CD4-positive, alpha-beta memory T cell (primary cell): ENCODE data around the gene CYTH3. TPM values are rescaled to one million over a fixed set of nuclear protein-coding genes. Genes with fewer than 3 reads are reported as not detected.

Experiments used
- CTCF ChIA-PET: fragments of 350-600 bp; sonication (Branson Sonifier 250); formaldehyde crosslinking; loops from one replicate; lab custom pipeline; 2021; ENCODE audit warnings: inconsistent platforms; ENCODE audit not compliant: partially characterized antibody; lab: Charles Lee
- POLR2A ChIA-PET: fragments of 350-600 bp; sonication (Branson Sonifier 250); formaldehyde crosslinking; loops from one replicate; lab custom pipeline; 2021; ENCODE audit not compliant: partially characterized antibody; lab: Charles Lee
- DNase-seq, 5 donors: peaks; one replicate each; pipeline versions ENCODE4 v3.0.0 to v3.0.0-alpha.2; 2020 to 2022; ENCODE audit warnings: mixed read lengths in 1 of 5
- H3K27ac ChIP-seq: one replicate; pipeline ENCODE4 v1.7.0; 2013; ENCODE audit warnings: low read depth, low read length
- H3K27me3 ChIP-seq: 2 replicates; pipeline ENCODE4 v1.7.0; 2013; ENCODE audit warnings: mild to moderate bottlenecking, low read length, moderate library complexity; ENCODE audit not compliant: insufficient read depth
- H3K36me3 ChIP-seq: 2 replicates; pipeline ENCODE4 v1.7.0; 2013; ENCODE audit warnings: mild to moderate bottlenecking, low read length, moderate library complexity; ENCODE audit not compliant: insufficient read depth
- H3K4me1 ChIP-seq: 2 replicates; pipeline ENCODE4 v1.7.0; 2013; ENCODE audit warnings: mild to moderate bottlenecking, low read length, moderate library complexity; ENCODE audit not compliant: insufficient read depth
- H3K4me3 ChIP-seq, 2 donors: one replicate each; pipeline ENCODE4 v1.7.0; 2013; ENCODE audit warnings: low read length in 2 of 2, mild to moderate bottlenecking in 1 of 2
- H3K9me3 ChIP-seq, 2 donors: one replicate each; pipeline ENCODE4 v1.7.0; 2013; ENCODE audit warnings: low read length in 2 of 2, control low read depth in 1 of 2; ENCODE audit not compliant: control insufficient read depth in 1 of 2
- H3K27ac Mint-ChIP-seq, 7 donors: one replicate each; pipeline ENCODE4 v1.8.0; 2020 to 2021; ENCODE audit warnings: mixed read lengths in 7 of 7, mild to moderate bottlenecking in 6 of 7, inconsistent platforms in 3 of 7, moderate library complexity in 3 of 7
- H3K27me3 Mint-ChIP-seq, 2 donors: one replicate each; pipeline ENCODE4 v1.8.0; 2020 to 2021; ENCODE audit warnings: mixed read lengths in 2 of 2
- H3K36me3 Mint-ChIP-seq, 2 donors: one replicate each; pipeline ENCODE4 v1.8.0; 2020 to 2021; ENCODE audit warnings: mixed read lengths in 2 of 2, inconsistent platforms in 1 of 2, mild to moderate bottlenecking in 1 of 2
- H3K4me1 Mint-ChIP-seq, 4 donors: one replicate each; pipeline ENCODE4 v1.8.0; 2020 to 2021; ENCODE audit warnings: mixed read lengths in 4 of 4, mild to moderate bottlenecking in 1 of 4
- H3K4me3 Mint-ChIP-seq, 8 donors: one replicate each; pipeline ENCODE4 v1.8.0; 2020 to 2021; ENCODE audit warnings: mixed read lengths in 8 of 8, mild to moderate bottlenecking in 7 of 8, moderate library complexity in 6 of 8, inconsistent platforms in 3 of 8
- H3K9me3 Mint-ChIP-seq, 8 donors: one replicate each; pipeline ENCODE4 v1.8.0; 2020 to 2021; ENCODE audit warnings: mixed read lengths in 8 of 8, mild to moderate bottlenecking in 5 of 8, inconsistent platforms in 3 of 8, moderate library complexity in 1 of 8
- intact Hi-C: fragments of 100-400 bp; cut with micrococcal nuclease; formaldehyde crosslinking; loops from one replicate; pipeline ENCODE4 v1.15.1; 2023
- polyA plus RNA-seq, 2 donors: library from polyadenylated mRNA; unstranded; fragments of 300-500 nt; fragmentation: Illumina TruSeq; gene quantifications; one replicate each; pipeline ENCODE4 v1.2.3, GENCODE V29; 2021
- total RNA-seq, 2 experiments: library from RNA; stranded (reverse); gene quantifications; one replicate each; pipeline ENCODE4 v1.2.3, GENCODE V29; 2021

The CYTH3 gene
- total and polyA plus RNA-seq, 4 experiments from 2014 or later: 4.0 to 9.1 (median 7.2) TPM

GRCh38 chr7:6210621-6211372 lies 61.6 kb downstream of the CYTH3 start:
- DNase-seq: no peak
- H3K36me3 ChIP-seq: no peaks in the 10 kb centered on the region
- Mint-ChIP-seq H3K27ac (no peak overlapping the region), H3K9me3 (peaks cover 0 to 4% (median 0%) of the 10 kb centered on the region in 8 donors), H3K27me3 (peaks cover 0 to 2% of the 10 kb centered on the region in 2 donors), H3K4me1 (peaks cover 0 to 3% (median under 1%) of the 10 kb centered on the region in 4 donors), H3K36me3 (peaks cover 0 to 3% of the 10 kb centered on the region in 2 donors), H3K4me3 (peak overlapping the region in 1 of 8 donors; percentile 46)
- H3K27me3 ChIP-seq: no peaks in the 10 kb centered on the region
- CTCF ChIA-PET: no interaction called here
- no peaks in the 10 kb centered on the region for H3K4me1 ChIP-seq
- no peak overlapping the region for H3K27ac ChIP-seq
- POLR2A ChIA-PET: no interaction called here
- intact Hi-C loops: no loop called here
- no peaks in the 10 kb centered on the region for H3K9me3 ChIP-seq
- no peak overlapping the region for H3K4me3 ChIP-seq

- intact Hi-C loops: no loop called here
- Histone ChIP-seq H3K27ac (no peak overlapping the region), H3K4me3 (no peak overlapping the region), H3K4me1 (no peaks in the 10 kb centered on the region), H3K27me3 (no peaks in the 10 kb centered on the region), H3K36me3 (no peaks in the 10 kb centered on the region), H3K9me3 (no peaks in the 10 kb centered on the region)
- Mint-ChIP-seq H3K27me3 (peaks cover 0 to 2% of the 10 kb centered on the region in 2 donors), H3K4me1 (peaks cover 0 to 1% (median under 1%) of the 10 kb centered on the region in 4 donors), H3K27ac (no peak overlapping the region), H3K4me3 (no peak overlapping the region), H3K9me3 (no peaks in the 10 kb centered on the region), H3K36me3 (no peaks in the 10 kb centered on the region)
- ChIA-PET CTCF (interaction anchor here (1.0 kb wide), 1 partner anchor 8 kb away, joined by 3 read pairs; no protein-coding TSS in a partner anchor), POLR2A (no interaction called here)
- no peak for DNase-seq
Observed at GRCh38 chr7:6209340-6209739, 63.1 kb downstream of the CYTH3 start.

- POLR2A ChIA-PET: no interaction called here
- Histone ChIP-seq H3K9me3 (no peaks in the 10 kb centered on the region), H3K27ac (no peak overlapping the region), H3K36me3 (no peaks in the 10 kb centered on the region), H3K27me3 (no peaks in the 10 kb centered on the region), H3K4me3 (no peak overlapping the region), H3K4me1 (no peaks in the 10 kb centered on the region)
- Mint-ChIP-seq H3K27ac (no peak overlapping the region), H3K9me3 (no peaks in the 10 kb centered on the region), H3K4me1 (peaks cover 0 to 1% (median under 1%) of the 10 kb centered on the region in 4 donors), H3K36me3 (no peaks in the 10 kb centered on the region), H3K27me3 (peaks cover 0 to 2% of the 10 kb centered on the region in 2 donors), H3K4me3 (no peak overlapping the region)
- no peak for DNase-seq
- CTCF ChIA-PET: interaction anchor here (1.0 kb wide), 1 partner anchor 9 kb away, joined by 3 read pairs; no protein-coding TSS in a partner anchor
- intact Hi-C loops: no loop called here
Observed at GRCh38 chr7:6208573-6209328, 63.7 kb downstream of the CYTH3 start.

GRCh38 chr7:6205971-6206660 lies 66.3 kb downstream of the CYTH3 start:
- Histone ChIP-seq H3K4me1 (no peaks in the 10 kb centered on the region), H3K9me3 (no peaks in the 10 kb centered on the region), H3K27ac (no peak overlapping the region), H3K36me3 (no peaks in the 10 kb centered on the region), H3K4me3 (no peak overlapping the region), H3K27me3 (no peaks in the 10 kb centered on the region)
- intact Hi-C loops: no loop called here
- no peak for DNase-seq
- Mint-ChIP-seq H3K4me1 (peaks cover 0 to 6% (median 2%) of the 10 kb centered on the region in 4 donors), H3K27me3 (no peaks in the 10 kb centered on the region), H3K27ac (no peak overlapping the region), H3K9me3 (no peaks in the 10 kb centered on the region), H3K36me3 (no peaks in the 10 kb centered on the region), H3K4me3 (no peak overlapping the region)
- CTCF ChIA-PET: interaction anchor here (0.9 kb wide), 1 partner anchor 9 kb away, joined by 3 read pairs; no protein-coding TSS in a partner anchor
- POLR2A ChIA-PET: no interaction called here

- Mint-ChIP-seq H3K27ac (peak overlapping the region in 1 of 7 donors; percentile 21), H3K4me1 (peaks cover 0 to 6% (median 3%) of the 10 kb centered on the region in 4 donors), H3K9me3 (no peaks in the 10 kb centered on the region), H3K36me3 (no peaks in the 10 kb centered on the region), H3K4me3 (no peak overlapping the region), H3K27me3 (no peaks in the 10 kb centered on the region)
- no peak overlapping the region for H3K4me3 ChIP-seq
- POLR2A ChIA-PET: no interaction called here
- no peaks in the 10 kb centered on the region for H3K4me1 ChIP-seq
- no peak for DNase-seq
- H3K9me3 ChIP-seq: no peaks in the 10 kb centered on the region
- intact Hi-C loops: no loop called here
- CTCF ChIA-PET: no interaction called here
- no peak overlapping the region for H3K27ac ChIP-seq
- H3K36me3 ChIP-seq: no peaks in the 10 kb centered on the region
- no peaks in the 10 kb centered on the region for H3K27me3 ChIP-seq
Observed at GRCh38 chr7:6203381-6203780, 69.0 kb downstream of the CYTH3 start.

- CTCF ChIA-PET: no interaction called here
- no peaks in the 10 kb centered on the region for H3K27me3 Mint-ChIP-seq
- POLR2A ChIA-PET: no interaction called here
Observed at GRCh38 chr7:6202117-6202516, 70.3 kb downstream of the CYTH3 start.

GRCh38 chr7:6200971-6201370 lies 71.5 kb downstream of the CYTH3 start:
- DNase-seq: no peak
- no peaks in the 10 kb centered on the region for H3K36me3 Mint-ChIP-seq
- Histone ChIP-seq H3K27ac (no peak overlapping the region), H3K4me3 (no peak overlapping the region), H3K27me3 (no peaks in the 10 kb centered on the region), H3K4me1 (no peaks in the 10 kb centered on the region), H3K36me3 (no peaks in the 10 kb centered on the region), H3K9me3 (no peaks in the 10 kb centered on the region)
- peaks cover 0 to 7% (median 3%) of the 10 kb centered on the region in 4 donors for H3K4me1 Mint-ChIP-seq
- no peaks in the 10 kb centered on the region for H3K9me3 Mint-ChIP-seq
- no peak overlapping the region for H3K27ac Mint-ChIP-seq
- ChIA-PET POLR2A (no interaction called here), CTCF (no interaction called here)
- H3K4me3 Mint-ChIP-seq: no peak overlapping the region
- intact Hi-C loops: no loop called here
- H3K27me3 Mint-ChIP-seq: no peaks in the 10 kb centered on the region

More at GRCh38 chr7:6202117-6202516, 70.3 kb downstream of the CYTH3 start:
- intact Hi-C loops: no loop called here
- no peaks in the 10 kb centered on the region for H3K4me1 ChIP-seq
- no peak overlapping the region for H3K27ac Mint-ChIP-seq
- DNase-seq: no peak
- H3K4me3 Mint-ChIP-seq: no peak overlapping the region
- H3K9me3 Mint-ChIP-seq: no peaks in the 10 kb centered on the region
- H3K4me1 Mint-ChIP-seq: peaks cover 0 to 7% (median 3%) of the 10 kb centered on the region in 4 donors
- H3K36me3 ChIP-seq: no peaks in the 10 kb centered on the region
- no peak overlapping the region for H3K27ac ChIP-seq
- no peaks in the 10 kb centered on the region for H3K9me3 ChIP-seq
- H3K27me3 ChIP-seq: no peaks in the 10 kb centered on the region
- no peak overlapping the region for H3K4me3 ChIP-seq
- no peaks in the 10 kb centered on the region for H3K36me3 Mint-ChIP-seq
